ENCODE data around the gene CLDN19.

Gene CLDN19

DNA sequence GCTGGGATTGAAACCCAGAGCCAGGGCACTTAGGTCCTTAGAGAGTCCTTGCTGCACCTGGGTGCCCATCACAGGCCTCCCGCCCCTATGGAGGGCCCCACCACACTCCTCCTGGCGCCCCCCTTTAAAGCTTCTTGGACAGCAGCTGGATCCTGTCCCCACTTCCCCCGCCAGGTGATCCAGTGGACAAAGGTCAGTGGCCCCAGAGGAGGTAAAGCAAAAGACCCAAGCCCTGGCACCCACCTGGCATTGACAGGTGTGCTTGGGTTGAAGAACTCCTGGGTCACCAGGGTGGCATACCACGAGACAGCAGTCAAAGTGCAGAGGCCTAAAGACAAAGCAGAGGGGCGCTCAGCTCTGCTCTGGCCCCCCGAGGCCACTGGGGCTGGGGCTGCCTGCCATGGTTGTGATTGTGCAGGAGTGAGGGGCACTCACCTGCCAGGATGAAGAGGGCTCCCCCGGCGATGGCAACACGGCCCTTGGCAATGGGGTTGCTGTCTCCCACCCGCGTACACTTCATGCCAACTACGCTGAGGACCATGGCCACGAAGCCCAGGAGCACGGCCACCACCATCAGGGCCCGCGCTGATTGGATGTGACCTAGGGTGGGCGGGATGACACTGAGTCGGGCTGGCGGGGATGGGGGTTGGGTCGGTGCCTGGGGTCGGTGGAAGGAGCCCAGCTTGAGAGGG lies 1.9 kb downstream of the CLDN19 start:
- peaks cover 25% of the 10 kb centered on the region for H3K4me1 ChIP-seq (ENCODE audit: control insufficient read depth, insufficient read depth, low read length)
- no peaks in the 10 kb centered on the region for H3K36me3 ChIP-seq (ENCODE audit: control insufficient read depth, insufficient read depth, low read length)
- H3K27ac ChIP-seq (ENCODE audit: low read depth, low read length) = no peak overlapping the region
- no peaks in the 10 kb centered on the region for H3K9me3 ChIP-seq (ENCODE audit: control insufficient read depth, insufficient read depth, low read length)
- no peak overlapping the region for H3K4me3 ChIP-seq (ENCODE audit: low read depth, low read length)
- H3K27me3 ChIP-seq (ENCODE audit: control insufficient read depth, insufficient read depth, low read length) = no peaks in the 10 kb centered on the region
- H3K9ac ChIP-seq (ENCODE audit: low read depth, low read length) = no peak overlapping the region

DNA sequence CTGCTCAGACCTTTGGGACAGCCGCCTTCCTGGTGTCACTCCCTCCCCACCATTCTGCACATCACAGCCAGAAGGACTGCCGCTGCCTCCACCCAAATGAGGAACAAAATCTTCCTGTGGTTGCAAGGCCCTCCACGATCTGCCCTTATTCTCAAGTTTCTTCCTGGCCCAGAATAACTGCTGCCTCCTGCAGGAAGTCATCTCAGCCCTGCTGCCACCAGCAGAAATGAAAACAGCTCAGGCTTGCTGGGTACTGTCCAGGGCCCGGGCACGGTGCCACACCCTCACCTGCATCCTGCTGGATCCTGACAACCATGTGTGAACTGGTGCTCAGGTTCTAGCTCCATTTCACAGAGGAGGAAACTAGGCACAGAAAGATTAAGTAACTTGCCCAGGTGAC lies 2.8 kb downstream of the CLDN19 start:
- H3K27ac ChIP-seq (ENCODE audit: low read depth, low read length) = no peak overlapping the region
- H3K4me3 ChIP-seq (ENCODE audit: low read depth, low read length) = no peak overlapping the region
- H3K4me1 ChIP-seq (ENCODE audit: control insufficient read depth, insufficient read depth, low read length) = peaks cover 25% of the 10 kb centered on the region
- H3K9me3 ChIP-seq (ENCODE audit: control insufficient read depth, insufficient read depth, low read length) = no peaks in the 10 kb centered on the region
- no peak overlapping the region for H3K9ac ChIP-seq (ENCODE audit: low read depth, low read length)
- H3K27me3 ChIP-seq (ENCODE audit: control insufficient read depth, insufficient read depth, low read length) = no peaks in the 10 kb centered on the region
- no peaks in the 10 kb centered on the region for H3K36me3 ChIP-seq (ENCODE audit: control insufficient read depth, insufficient read depth, low read length)

GRCh38 chr1:42736571-42737200 lies 3.4 kb downstream of the CLDN19 start:
- Histone ChIP-seq H3K36me3 (ENCODE audit: control insufficient read depth, insufficient read depth, low read length) (no peaks in the 10 kb centered on the region), H3K9ac (ENCODE audit: low read depth, low read length) (no peak overlapping the region), H3K4me3 (ENCODE audit: low read depth, low read length) (no peak overlapping the region), H3K27me3 (ENCODE audit: control insufficient read depth, insufficient read depth, low read length) (no peaks in the 10 kb centered on the region), H3K27ac (ENCODE audit: low read depth, low read length) (no peak overlapping the region), H3K4me1 (ENCODE audit: control insufficient read depth, insufficient read depth, low read length) (peaks cover 22% of the 10 kb centered on the region), H3K9me3 (ENCODE audit: control insufficient read depth, insufficient read depth, low read length) (no peaks in the 10 kb centered on the region)

DNA sequence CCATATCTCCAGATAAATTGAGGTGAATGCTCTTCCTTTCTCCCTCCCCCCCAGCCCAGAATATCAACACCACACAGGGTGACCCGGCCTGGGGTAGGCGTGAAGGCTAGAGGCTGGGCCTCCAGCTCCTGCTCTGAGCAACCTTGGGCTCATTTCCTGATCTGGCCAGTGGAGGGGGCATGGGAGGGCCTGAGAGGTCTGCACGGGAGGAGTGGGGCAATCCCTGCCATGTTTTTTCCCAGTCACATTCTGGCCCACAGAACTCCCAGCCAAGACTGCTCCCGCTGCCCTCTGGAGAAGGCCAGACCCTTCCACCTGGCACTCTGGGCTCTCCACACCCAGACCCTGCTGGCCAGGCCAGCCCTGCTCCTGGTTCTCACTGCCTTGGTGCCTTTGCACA lies 3.9 kb downstream of the CLDN19 start:
- Histone ChIP-seq H3K36me3 (ENCODE audit: control insufficient read depth, insufficient read depth, low read length) (no peaks in the 10 kb centered on the region), H3K9me3 (ENCODE audit: control insufficient read depth, insufficient read depth, low read length) (no peaks in the 10 kb centered on the region), H3K27me3 (ENCODE audit: control insufficient read depth, insufficient read depth, low read length) (no peaks in the 10 kb centered on the region), H3K9ac (ENCODE audit: low read depth, low read length) (no peak overlapping the region), H3K4me3 (ENCODE audit: low read depth, low read length) (no peak overlapping the region), H3K27ac (ENCODE audit: low read depth, low read length) (no peak overlapping the region), H3K4me1 (ENCODE audit: control insufficient read depth, insufficient read depth, low read length) (peaks cover 18% of the 10 kb centered on the region)

DNA sequence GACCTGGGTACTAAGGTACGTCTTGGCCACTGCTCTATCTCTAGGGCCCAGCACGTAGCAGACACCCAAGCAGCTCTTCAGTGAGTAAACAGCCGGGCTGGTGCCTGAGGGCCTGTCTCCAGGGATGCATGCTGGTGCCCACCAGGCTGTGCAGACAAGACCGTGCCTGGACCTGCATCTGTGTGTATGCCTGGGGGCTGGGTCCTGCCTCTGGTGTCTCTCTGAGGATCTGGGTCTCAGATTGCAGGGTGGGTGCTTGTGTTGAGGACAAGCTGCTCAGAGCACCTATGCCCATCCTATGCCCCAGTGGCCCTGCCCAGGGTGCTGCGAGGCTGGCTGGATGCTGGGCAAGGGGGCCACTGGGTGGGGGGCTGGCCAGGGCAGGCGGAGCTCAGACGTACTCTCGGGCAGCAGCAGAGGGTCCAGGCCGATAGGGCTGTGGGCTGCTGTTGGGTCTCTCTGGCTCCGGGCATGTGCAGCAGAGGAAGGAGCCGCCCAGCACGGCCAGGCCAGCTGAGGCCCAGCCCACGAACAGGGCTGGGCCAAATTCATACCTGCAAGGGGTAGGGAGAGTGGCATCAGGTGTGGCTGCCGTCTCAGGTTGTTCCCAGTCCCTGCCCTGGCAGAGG lies 4.4 kb downstream of the CLDN19 start:
- Histone ChIP-seq H3K4me1 (ENCODE audit: control insufficient read depth, insufficient read depth, low read length) (peaks cover 18% of the 10 kb centered on the region), H3K9me3 (ENCODE audit: control insufficient read depth, insufficient read depth, low read length) (no peaks in the 10 kb centered on the region), H3K27ac (ENCODE audit: low read depth, low read length) (no peak overlapping the region), H3K36me3 (ENCODE audit: control insufficient read depth, insufficient read depth, low read length) (no peaks in the 10 kb centered on the region), H3K4me3 (ENCODE audit: low read depth, low read length) (no peak overlapping the region), H3K27me3 (ENCODE audit: control insufficient read depth, insufficient read depth, low read length) (no peaks in the 10 kb centered on the region), H3K9ac (ENCODE audit: low read depth, low read length) (no peak overlapping the region)

GRCh38 chr1:42735056-42735455 lies 5.0 kb downstream of the CLDN19 start:
- no peak overlapping the region for H3K27ac ChIP-seq (ENCODE audit: low read depth, low read length)
- H3K9me3 ChIP-seq (ENCODE audit: control insufficient read depth, insufficient read depth, low read length) = no peaks in the 10 kb centered on the region
- peaks cover 15% of the 10 kb centered on the region for H3K4me1 ChIP-seq (ENCODE audit: control insufficient read depth, insufficient read depth, low read length)
- H3K4me3 ChIP-seq (ENCODE audit: low read depth, low read length) = no peak overlapping the region
- H3K9ac ChIP-seq (ENCODE audit: low read depth, low read length) = no peak overlapping the region
- H3K36me3 ChIP-seq (ENCODE audit: control insufficient read depth, insufficient read depth, low read length) = no peaks in the 10 kb centered on the region
- no peaks in the 10 kb centered on the region for H3K27me3 ChIP-seq (ENCODE audit: control insufficient read depth, insufficient read depth, low read length)

DNA sequence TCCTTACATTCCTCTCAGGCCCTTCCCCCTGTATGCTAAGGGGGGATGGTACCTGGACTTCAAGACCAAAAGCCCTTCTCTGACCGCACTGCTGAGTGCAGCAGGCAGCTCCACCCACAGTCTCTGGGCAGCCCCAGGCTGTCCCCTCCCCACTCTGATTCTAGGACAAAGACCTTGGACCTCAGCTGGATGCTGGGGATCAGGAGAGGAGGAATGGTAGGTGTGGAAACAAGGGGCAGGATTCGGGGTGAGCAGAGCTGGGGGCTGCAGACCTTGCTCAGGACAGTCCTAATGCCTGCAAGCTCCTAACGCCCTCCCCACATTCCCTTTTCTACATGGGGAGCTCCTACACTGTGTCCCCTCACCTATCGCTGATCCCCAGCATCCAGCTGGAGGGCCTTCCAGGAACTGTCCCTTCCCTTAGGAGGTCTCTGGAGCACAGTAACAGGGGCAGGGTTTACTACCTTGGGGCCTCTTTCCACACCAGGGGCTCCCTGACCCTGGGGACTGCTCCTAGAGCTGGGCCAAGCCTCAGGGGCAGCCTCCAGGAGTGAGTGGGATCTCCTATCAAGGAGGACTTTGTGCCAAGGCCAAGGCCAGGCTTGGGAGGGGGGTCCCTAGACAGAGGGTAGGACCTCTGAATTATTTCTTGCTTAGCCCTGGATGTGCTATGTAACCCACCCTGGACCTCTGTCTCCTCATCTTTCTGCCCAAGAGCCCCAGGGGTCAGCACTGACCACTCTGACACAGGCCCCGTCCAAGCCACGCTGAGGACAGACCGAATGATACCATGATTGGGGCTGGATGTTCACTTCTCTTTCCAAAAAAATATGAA lies 5.6 kb downstream of the CLDN19 start:
- Histone ChIP-seq H3K4me3 (ENCODE audit: low read depth, low read length) (no peak overlapping the region), H3K36me3 (ENCODE audit: control insufficient read depth, insufficient read depth, low read length) (no peaks in the 10 kb centered on the region), H3K27me3 (ENCODE audit: control insufficient read depth, insufficient read depth, low read length) (no peaks in the 10 kb centered on the region), H3K27ac (ENCODE audit: low read depth, low read length) (no peak overlapping the region), H3K9ac (ENCODE audit: low read depth, low read length) (no peak overlapping the region), H3K9me3 (ENCODE audit: control insufficient read depth, insufficient read depth, low read length) (no peaks in the 10 kb centered on the region), H3K4me1 (ENCODE audit: control insufficient read depth, insufficient read depth, low read length) (peaks cover 9% of the 10 kb centered on the region)

DNA sequence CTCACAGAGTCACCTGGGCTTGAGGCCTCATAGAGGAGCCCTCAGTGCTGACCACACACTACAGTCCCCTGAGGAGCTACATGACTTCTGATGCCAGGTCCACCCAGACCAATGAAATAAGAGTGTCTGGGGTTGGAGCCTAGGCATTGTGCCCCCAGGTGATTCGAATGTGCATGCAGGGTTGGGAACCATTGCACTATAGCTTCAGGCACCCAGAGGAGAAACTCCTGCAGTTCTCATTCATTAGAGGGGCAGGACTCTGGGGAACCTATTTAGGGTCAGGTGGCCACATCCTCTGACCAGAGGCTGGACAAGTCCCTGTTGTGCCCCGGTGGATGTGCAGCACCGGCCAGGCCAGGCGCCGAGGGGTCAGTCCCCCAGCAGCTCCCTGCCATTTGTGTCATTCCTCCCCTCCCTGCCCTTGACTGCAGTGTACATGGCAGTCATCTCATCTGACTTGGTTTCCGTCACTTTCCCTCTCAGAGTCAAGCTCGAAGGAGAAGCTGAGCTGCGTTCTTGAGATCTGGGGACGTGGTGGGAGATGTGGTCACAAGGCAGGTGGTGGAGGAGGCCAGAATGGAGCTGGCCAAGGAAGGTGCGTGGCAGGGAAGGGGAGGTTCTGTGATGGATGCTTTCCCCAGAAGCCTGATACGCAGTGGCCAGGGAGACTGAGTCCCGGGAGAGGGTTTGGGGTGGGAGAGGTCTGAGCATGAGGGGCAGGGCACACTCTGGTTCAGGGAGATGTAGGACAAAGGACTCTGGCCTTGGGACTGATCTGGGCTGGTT lies 6.4 kb downstream of the CLDN19 start:
- Histone ChIP-seq H3K9ac (ENCODE audit: low read depth, low read length) (no peak overlapping the region), H3K27me3 (ENCODE audit: control insufficient read depth, insufficient read depth, low read length) (no peaks in the 10 kb centered on the region), H3K9me3 (ENCODE audit: control insufficient read depth, insufficient read depth, low read length) (no peaks in the 10 kb centered on the region), H3K27ac (ENCODE audit: low read depth, low read length) (no peak overlapping the region), H3K4me1 (ENCODE audit: control insufficient read depth, insufficient read depth, low read length) (peaks cover 5% of the 10 kb centered on the region), H3K4me3 (ENCODE audit: low read depth, low read length) (no peak overlapping the region), H3K36me3 (ENCODE audit: control insufficient read depth, insufficient read depth, low read length) (no peaks in the 10 kb centered on the region)

DNA sequence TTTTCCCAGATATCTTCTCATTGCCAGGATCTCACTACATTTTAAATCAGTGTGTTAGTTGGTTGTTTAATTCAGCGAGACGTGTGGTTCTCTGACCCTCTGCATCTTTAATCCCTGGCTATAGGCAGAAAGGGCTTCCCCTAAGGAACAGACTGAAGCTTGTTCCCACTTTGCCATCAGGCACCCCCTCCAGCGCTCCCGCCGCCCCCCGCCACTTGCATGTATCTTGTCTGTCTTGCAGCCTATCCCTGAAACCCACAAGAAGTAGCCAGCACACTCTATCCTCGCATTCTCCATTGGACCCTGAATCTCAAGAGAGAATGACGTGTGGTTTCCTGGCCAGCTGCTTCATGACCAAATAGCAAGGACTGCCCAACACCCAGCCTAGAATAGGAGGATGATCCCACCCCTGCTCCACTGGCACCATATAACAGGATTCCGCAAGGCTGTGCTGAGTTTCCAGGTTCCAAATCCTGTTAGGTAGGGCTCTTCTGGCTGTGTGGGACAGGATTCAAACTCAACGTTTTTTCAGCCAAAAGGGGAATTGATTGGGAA lies 7.8 kb downstream of the CLDN19 start:
- H3K27me3 ChIP-seq (ENCODE audit: control insufficient read depth, insufficient read depth, low read length) = no peaks in the 10 kb centered on the region
- H3K9ac ChIP-seq (ENCODE audit: low read depth, low read length) = no peak overlapping the region
- H3K4me3 ChIP-seq (ENCODE audit: low read depth, low read length) = no peak overlapping the region
- no peaks in the 10 kb centered on the region for H3K36me3 ChIP-seq (ENCODE audit: control insufficient read depth, insufficient read depth, low read length)
- H3K27ac ChIP-seq (ENCODE audit: low read depth, low read length) = no peak overlapping the region
- H3K4me1 ChIP-seq (ENCODE audit: control insufficient read depth, insufficient read depth, low read length) = peaks cover 5% of the 10 kb centered on the region
- H3K9me3 ChIP-seq (ENCODE audit: control insufficient read depth, insufficient read depth, low read length) = no peaks in the 10 kb centered on the region

DNA sequence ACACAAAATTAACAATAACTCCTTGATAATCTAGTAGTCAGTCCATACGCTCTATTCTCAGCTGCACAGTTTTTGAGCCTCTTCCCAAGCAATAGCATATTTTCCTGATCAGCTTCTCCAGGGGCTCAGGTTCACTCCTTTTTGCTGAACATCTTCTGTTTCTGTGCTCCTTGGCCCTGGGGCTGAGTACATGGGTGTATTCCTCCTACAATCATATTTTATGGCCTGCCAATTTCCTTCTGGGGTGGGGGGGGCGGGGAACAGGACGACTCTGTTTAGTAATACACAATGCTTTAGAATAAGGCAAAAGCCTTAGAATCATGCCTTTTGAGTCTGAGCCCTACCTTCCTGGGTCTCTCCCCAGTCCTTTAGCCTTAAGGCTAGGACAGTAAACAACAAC lies 8.5 kb downstream of the CLDN19 start:
- no peaks in the 10 kb centered on the region for H3K9me3 ChIP-seq (ENCODE audit: control insufficient read depth, insufficient read depth, low read length)
- no peak overlapping the region for H3K27ac ChIP-seq (ENCODE audit: low read depth, low read length)
- H3K27me3 ChIP-seq (ENCODE audit: control insufficient read depth, insufficient read depth, low read length) = no peaks in the 10 kb centered on the region
- no peaks in the 10 kb centered on the region for H3K36me3 ChIP-seq (ENCODE audit: control insufficient read depth, insufficient read depth, low read length)
- no peak overlapping the region for H3K9ac ChIP-seq (ENCODE audit: low read depth, low read length)
- no peak overlapping the region for H3K4me3 ChIP-seq (ENCODE audit: low read depth, low read length)
- peaks cover 5% of the 10 kb centered on the region for H3K4me1 ChIP-seq (ENCODE audit: control insufficient read depth, insufficient read depth, low read length)
